HG02973 (cell line): ENCODE measurements around the gene PDIA2.

Experiments used
- ATAC-seq: cut with Tn5 transposase; IDR thresholded peaks from one replicate; pipeline ENCODE4 v1.9.1; 2021; ENCODE audit warnings: moderate library complexity; ENCODE audit not compliant: unreplicated experiment

Gene PDIA2

GRCh38 chr16:296806-297510 is 14.0 kb downstream of the PDIA2 start:
- ATAC-seq = no peak

GRCh38 chr16:297832-298231 is 14.9 kb downstream of the PDIA2 start:
- no peak for ATAC-seq

- ATAC-seq = no peak
These were observed 18.3 kb downstream of the PDIA2 start for GRCh38 chr16:301235-301634.

GRCh38 chr16:301950-302349 is 19.0 kb downstream of the PDIA2 start:
- ATAC-seq = no peak

GRCh38 chr16:303760-304505 is 21.0 kb downstream of the PDIA2 start:
- ATAC-seq = no peak

GRCh38 chr16:305916-306626 is 23.1 kb downstream of the PDIA2 start:
- ATAC-seq = no peak

DNA sequence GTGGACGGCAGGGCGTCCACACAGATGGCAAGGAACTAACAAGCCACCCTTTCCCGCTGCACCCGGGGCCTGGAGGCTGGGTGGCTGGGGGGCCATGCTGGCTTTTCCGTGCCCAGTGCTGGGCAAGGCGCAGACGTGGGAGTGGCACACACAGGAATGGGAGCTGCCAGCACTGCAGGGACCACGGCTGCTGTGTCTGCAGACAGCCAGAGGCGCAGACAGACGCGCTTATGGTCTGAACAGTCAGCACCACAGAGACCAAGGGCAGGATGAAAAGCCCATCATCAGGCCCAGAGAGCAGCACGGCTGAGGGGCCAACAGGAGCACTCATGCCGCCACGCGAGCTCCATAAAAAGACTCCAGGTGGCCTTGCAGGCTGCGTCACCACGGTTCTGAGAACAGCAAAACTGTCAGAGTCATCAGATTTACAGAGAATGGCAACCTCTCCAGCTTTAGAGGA is 24.0 kb downstream of the PDIA2 start:
- ATAC-seq = no peak

- ATAC-seq = no peak
These were observed 24.8 kb downstream of the PDIA2 start for GRCh38 chr16:307691-308312.

- no peak for ATAC-seq
These were observed 26.5 kb downstream of the PDIA2 start for GRCh38 chr16:309476-309875.

DNA sequence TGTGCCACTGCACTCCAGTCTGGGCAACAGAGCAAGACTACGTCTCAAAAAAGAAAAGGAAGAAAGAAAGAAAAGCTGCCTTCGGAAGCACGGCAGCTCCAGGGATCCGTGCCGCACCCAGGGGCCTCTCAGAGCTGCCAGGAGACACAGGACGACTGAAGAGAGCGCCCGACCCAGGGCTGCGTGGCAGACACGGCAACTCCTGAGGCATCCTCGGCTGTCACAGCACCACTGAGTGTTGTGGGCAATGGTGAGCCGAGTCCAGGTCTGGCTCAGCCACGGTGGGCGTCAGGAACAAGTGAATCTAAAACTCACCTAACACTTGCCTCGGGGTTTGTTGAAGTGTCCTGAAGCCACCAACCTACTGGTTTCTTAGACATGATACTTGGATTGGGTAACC is 28.8 kb downstream of the PDIA2 start:
- no peak for ATAC-seq

DNA sequence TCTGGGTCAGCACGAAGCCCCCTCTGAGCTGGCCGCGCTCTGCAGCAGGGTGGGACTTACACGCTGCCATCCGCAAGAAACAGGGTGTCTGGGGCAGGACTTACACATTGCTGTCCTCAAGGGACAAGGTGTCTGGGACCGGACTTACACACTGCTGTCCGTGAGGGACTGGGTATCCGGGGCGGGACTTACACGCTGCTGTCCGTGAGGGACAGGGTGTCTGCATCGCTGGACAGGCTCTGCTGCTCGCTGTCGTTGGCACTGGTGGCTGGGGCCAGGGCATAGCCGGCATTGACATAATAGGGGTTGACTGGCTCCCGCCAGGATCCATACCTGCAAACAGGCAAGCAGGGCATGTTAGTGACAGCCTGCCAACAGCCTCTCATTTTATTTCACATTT is 31.4 kb downstream of the PDIA2 start:
- no peak for ATAC-seq

DNA sequence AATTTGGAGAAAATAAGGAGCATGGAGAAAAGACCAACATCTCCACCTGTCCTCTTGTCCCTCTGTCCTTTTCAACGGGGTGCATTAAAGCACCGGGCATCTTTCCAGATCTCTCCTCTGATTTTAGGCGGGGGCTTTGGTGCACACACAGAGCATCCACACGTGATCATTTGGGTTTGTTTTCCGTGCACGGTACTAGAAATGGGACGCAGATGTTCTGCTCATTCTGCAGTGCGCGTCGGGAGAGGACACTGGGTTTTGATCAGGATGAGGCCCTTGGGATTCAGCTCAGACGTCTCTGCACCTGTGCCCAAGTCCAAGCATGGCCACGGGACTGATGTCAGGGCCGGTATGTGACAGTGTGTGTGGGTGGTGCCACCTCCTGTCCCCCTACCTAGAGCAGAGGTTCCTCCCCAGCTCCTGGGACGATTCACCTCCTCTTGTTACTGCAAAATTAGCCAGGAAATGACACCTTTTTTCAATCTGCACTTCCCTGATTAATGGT is 31.9 kb downstream of the PDIA2 start:
- no peak for ATAC-seq

DNA sequence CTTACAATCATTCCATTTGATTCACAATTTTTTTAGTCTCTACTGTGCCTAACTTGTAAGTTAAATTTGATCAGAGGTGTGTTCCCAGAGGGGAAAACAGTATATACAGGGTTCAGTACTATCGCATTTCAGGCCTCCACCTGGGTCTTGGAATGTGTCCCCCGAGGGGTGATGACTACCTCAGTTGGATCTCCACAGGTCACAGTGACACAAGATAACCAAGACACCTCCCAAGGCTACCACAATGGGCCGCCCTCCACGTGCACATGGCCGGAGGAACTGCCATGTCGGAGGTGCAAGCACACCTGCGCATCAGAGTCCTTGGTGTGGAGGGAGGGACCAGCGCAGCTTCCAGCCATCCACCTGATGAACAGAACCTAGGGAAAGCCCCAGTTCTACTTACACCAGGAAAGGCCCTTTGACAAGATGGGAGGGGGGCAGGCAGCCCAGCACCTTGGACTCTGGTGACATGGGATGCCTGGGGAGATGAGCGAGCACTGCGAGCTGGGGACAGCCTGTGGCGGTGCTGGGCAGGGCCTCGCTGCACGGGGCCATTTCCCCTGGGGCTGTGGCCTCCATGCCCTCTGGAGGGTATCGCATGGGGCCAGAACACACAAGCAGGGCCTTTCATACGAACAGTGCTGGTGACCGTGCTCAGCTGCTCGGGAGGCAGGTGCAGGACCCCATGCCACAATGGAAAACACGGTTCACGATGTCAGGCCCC is 33.9 kb downstream of the PDIA2 start:
- ATAC-seq = no peak

GRCh38 chr16:317583-317982 is 34.6 kb downstream of the PDIA2 start:
- no peak for ATAC-seq

DNA sequence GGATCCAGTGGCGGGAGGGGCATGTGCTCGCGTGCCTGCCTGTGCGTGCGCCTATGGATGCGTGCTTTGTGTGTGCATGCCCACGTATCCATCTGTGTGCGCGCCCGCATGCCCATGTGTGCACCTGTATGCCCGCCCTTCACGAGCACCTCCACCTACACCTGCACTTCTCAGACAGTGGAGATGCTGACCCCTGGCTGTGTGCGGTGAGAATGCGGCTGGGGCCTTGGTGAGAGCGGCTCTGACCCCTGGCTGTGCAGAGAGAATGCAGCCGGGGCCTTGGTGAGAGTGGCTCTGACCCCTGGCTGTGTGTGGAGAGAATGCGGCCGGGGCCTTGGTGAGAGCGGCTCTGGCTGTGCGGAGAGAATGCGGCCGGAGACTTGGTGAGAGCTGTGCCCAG is 35.7 kb downstream of the PDIA2 start:
- ATAC-seq = no peak

- ATAC-seq = no peak
These were observed 37.2 kb downstream of the PDIA2 start for GRCh38 chr16:320206-320605.

DNA sequence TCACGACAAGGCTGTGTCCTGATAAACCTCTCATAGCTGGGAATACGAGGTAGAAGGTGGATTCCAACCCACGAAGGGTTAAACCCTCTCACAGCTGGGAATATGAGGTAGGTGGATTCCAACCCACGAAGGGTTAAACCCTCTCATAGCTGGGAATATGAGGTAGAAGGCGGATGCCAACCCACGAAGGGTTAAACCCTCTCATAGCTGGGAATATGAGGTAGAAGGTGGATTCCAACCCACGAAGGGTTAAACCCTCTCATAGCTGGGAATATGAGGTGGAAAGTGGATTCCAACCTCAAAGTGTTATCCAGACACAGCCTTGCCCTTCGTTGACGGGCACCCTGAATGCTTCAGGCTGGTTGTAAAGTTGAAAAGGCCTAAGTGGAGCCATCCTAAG is 38.6 kb downstream of the PDIA2 start:
- ATAC-seq = no peak

DNA sequence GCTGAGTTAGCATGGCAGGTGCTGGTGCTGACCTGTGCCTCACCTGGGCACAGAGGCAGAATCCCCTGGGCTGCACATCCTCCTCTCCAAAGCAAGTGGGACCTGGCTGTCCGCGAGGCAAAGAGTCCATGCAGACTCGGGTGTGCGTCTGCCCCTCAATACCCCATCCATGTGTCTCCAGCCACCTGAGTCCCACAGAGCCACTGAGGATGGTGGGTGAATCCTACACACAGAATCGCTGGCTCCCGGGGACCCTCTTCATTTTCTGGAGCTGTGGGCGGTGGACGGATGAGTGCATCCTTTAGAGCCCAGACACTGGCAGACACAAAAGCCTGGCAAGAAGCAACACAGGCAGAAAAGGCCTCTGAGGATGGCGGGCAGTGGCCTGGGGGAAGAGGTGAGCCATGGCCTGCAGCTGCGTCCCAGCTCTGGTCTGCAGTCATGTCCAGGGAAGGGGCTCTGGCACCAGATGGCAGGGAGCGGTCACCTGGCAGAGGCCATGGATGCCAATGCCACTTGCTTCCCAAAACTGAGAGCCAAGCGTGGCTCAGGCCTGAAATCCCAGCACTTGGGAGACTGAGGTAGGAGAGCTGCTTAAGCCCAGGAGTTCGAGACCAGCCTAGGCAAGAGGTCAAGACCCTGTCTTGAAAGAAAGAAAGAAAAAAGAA is 39.6 kb downstream of the PDIA2 start:
- ATAC-seq = no peak

DNA sequence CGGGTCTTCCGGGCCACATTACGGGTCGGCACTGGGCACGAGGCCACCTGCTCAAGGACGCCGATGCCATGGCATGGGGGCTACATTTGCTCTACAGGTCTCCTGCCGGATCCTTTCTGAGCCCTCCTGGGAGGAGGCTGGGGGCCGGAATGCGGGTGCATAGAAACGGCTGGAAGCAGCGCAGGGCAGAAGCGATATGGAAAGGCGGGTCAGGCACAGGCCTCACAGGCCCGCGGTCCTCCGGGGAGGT is 41.2 kb downstream of the PDIA2 start:
- no peak for ATAC-seq
